Psoas muscle (tissue), 8 donors: ENCODE results near the gene KRR1. TPM values are rescaled to one million over a fixed set of nuclear protein-coding genes. Genes with fewer than 3 reads are reported as not detected.

Experiments
- ATAC-seq, 4 donors: fragments of 200-7000 bp; cut with Tn5 transposase; one replicate each; pipeline ENCODE4 v1.9.1; 2020; ENCODE audit warnings: moderate library complexity in 3 of 4, mild to moderate bottlenecking in 2 of 4
- DNase-seq, 2 donors: peaks; one replicate each; pipeline ENCODE4 v3.0.0-alpha.2; 2020
- H3K27ac ChIP-seq: fragments of 200-600 bp; one replicate; pipeline ENCODE4 v1.8.0; 2022
- H3K27me3 ChIP-seq, 3 donors: fragments of 200-600 bp in 1 of 3; one replicate each; pipeline versions ENCODE4 v1.6.1 to v1.8.0; 2013 to 2022; ENCODE audit warnings: low read length in 2 of 3, mild to moderate bottlenecking in 2 of 3, moderate library complexity in 1 of 3; ENCODE audit not compliant: insufficient read depth in 3 of 3
- H3K36me3 ChIP-seq, 2 donors: fragments of 200-600 bp in 1 of 2; one replicate each; pipeline versions ENCODE4 v1.6.1 to v1.8.0; 2013 to 2022; ENCODE audit warnings: low read depth in 1 of 2, mild to moderate bottlenecking in 1 of 2, moderate library complexity in 1 of 2; ENCODE audit not compliant: insufficient read depth in 1 of 2
- H3K4me1 ChIP-seq: fragments of 200-600 bp; one replicate; pipeline ENCODE4 v1.8.0; 2022
- H3K4me3 ChIP-seq: fragments of 200-600 bp; one replicate; pipeline ENCODE4 v1.8.0; 2022; ENCODE audit warnings: mild to moderate bottlenecking
- H3K9me3 ChIP-seq: fragments of 200-600 bp; one replicate; pipeline ENCODE4 v1.8.0; 2022
- CTCF ChIP-seq: fragments of 200-600 bp; IDR thresholded peaks from one replicate; pipeline ENCODE4 v1.8.0; 2022; ENCODE audit warnings: antibody characterized with exemption
- WGBS, 3 donors: extraction: QIAGEN DNeasy Blood & Tissue Kit; methylation state at CpG; one replicate each; pipeline versions ENCODE4 v1.1.6 to v1.1.7; 2013; 5-methylcytosine and 5-hydroxymethylcytosine counted together
- intact Hi-C, 2 donors: fragments of 100-400 bp; cut with DNase I; formaldehyde crosslinking; loops; one replicate each; pipeline versions ENCODE4 v1.11.0 to v1.14.2; 2022
- polyA plus RNA-seq, 3 donors: library from polyadenylated mRNA; stranded (reverse); fragments of 200-250 nt; gene quantifications; one replicate each; pipeline ENCODE4 v1.2.3, GENCODE V29; 2013
- total RNA-seq, 4 donors: library from RNA; stranded (reverse); fragmentation: NEBNext Ultra II Directional in 2 of 4; extraction: Animal tissue kit (Norgen Biotek cat#: 25700) in 2 of 4; gene quantifications; one replicate each; pipeline versions ENCODE4 v1.2.1 to v1.2.4, GENCODE V29; 2021 to 2023
- donor health status: healthy with polysubstance abuse.
- donor health status: DM: no; HTN: no; CAD: no; lungs with moderate emphysema.
- donor health status: Bipolar disorder and iron deficiency.
- donor health status: healthy.
- donor health status: DM: yes; HTN: yes; CAD: no.
- donor health status: DM: no; HTN: no; CAD: no.
- donor health status: DM: no; HTN: no; CAD: no.
- donor health status: DM: yes; HTN: yes; CAD: no.

The KRR1 gene
- total and polyA plus RNA-seq, 7 donors = 15.7 to 64.9 (median 43.1) TPM

GRCh38 chr12:75505706-75506312 lies 5.6 kb downstream of the KRR1 start:
- ATAC-seq (no peak), DNase-seq (no peak)
- Histone ChIP-seq H3K27ac (no peak overlapping the region), H3K27me3 (no peaks in the 10 kb centered on the region), H3K9me3 (no peaks in the 10 kb centered on the region), H3K4me3 (no peak overlapping the region), H3K4me1 (peaks cover 24% of the 10 kb centered on the region), H3K36me3 (peaks cover 14 to 63% of the 10 kb centered on the region in 2 donors)
- WGBS, 3 donors = 65 to 72% (median 65%) methylated on average over 2 of the region's 2 CpGs
- TF ChIP-seq CTCF = peak; percentile 46
- intact Hi-C loops = loop anchor here in 1 of 2 donors (5.0 to 10.0 kb wide), 2 partner anchors 174 to 849 kb away; partner anchors contain the start of genes CAPS2 and GLIPR1L1

- H3K36me3 ChIP-seq = peaks cover 14 to 82% of the 10 kb centered on the region in 2 donors
- no peak for ATAC-seq
- no peaks in the 10 kb centered on the region for H3K27me3 ChIP-seq
- H3K4me3 ChIP-seq = no peak overlapping the region
- H3K9me3 ChIP-seq = no peaks in the 10 kb centered on the region
- no peak for TF ChIP-seq CTCF
- H3K4me1 ChIP-seq = peaks cover 8% of the 10 kb centered on the region
- 82 to 94% (median 86%) methylated on average over 3 of the region's 3 CpGs for WGBS, 3 donors
- no peak overlapping the region for H3K27ac ChIP-seq
- intact Hi-C loops = loop anchor here in 1 of 2 donors (10.0 kb wide), 1 partner anchor 851 kb away; no protein-coding TSS in a partner anchor
- DNase-seq = no peak
Observed at GRCh38 chr12:75503866-75504265, 7.5 kb downstream of the KRR1 start.

GRCh38 chr12:75503459-75503858 lies 8.0 kb downstream of the KRR1 start:
- DNase-seq = no peak
- no peak for TF ChIP-seq CTCF
- no peaks in the 10 kb centered on the region for H3K27me3 ChIP-seq
- H3K4me1 ChIP-seq = peaks cover 7% of the 10 kb centered on the region
- H3K27ac ChIP-seq = no peak overlapping the region
- no peak overlapping the region for H3K4me3 ChIP-seq
- WGBS, 3 donors = 75 to 84% (median 81%) methylated on average over 3 of the region's 3 CpGs
- H3K36me3 ChIP-seq = peaks cover 14 to 86% of the 10 kb centered on the region in 2 donors
- no peak for ATAC-seq
- no peaks in the 10 kb centered on the region for H3K9me3 ChIP-seq
- intact Hi-C loops = loop anchor here in 1 of 2 donors (10.0 kb wide), 1 partner anchor 851 kb away; no protein-coding TSS in a partner anchor

- no peaks in the 10 kb centered on the region for H3K27me3 ChIP-seq
- H3K9me3 ChIP-seq = no peaks in the 10 kb centered on the region
- intact Hi-C loops = no loop called here
- H3K4me3 ChIP-seq = no peak overlapping the region
- TF ChIP-seq CTCF = no peak
- H3K27ac ChIP-seq = no peak overlapping the region
- no peaks in the 10 kb centered on the region for H3K4me1 ChIP-seq
- 73 to 79% (median 75%) methylated on average over 2 of the region's 2 CpGs for WGBS, 3 donors
- DNase-seq (no peak), ATAC-seq (no peak)
- H3K36me3 ChIP-seq = peaks cover under 1 to 31% of the 10 kb centered on the region in 2 donors
Observed at GRCh38 chr12:75491169-75491568, 20.2 kb downstream of the KRR1 start.
